ENCODE data around the gene AGRP.
"Not testable (repeated sequence)": the region's sequence is repeated elsewhere in the genome, so short reads cannot be mapped to it uniquely, and the experiment has no call there.

AGRP gene

DNA sequence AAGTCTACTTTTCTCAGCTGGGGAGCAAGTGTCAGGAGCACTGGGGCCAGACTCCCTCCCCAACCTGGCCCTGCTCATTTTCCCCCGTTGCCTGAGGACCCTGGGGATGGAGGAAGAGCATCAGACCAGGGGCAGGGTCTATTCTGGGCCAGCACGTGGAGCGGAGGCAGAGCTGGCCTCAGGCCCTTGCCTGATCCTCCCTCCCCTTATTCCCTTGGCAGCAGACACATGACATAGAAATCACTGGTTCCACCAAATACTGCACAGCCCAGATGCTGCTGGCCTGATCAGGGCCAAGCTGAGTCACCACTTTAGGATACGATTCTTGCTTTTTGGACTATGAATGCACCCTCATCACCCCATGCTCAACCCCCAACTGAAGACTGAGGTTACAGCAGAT is 15.8 kb upstream of the AGRP start:
- no peak for DNase-seq

- DNase-seq, result no peak
Measured at GRCh38 chr16:67490335-67491096, 7.2 kb upstream of the AGRP start.

- no peak for DNase-seq
Measured at GRCh38 chr16:67489401-67490083, 6.2 kb upstream of the AGRP start.

DNA sequence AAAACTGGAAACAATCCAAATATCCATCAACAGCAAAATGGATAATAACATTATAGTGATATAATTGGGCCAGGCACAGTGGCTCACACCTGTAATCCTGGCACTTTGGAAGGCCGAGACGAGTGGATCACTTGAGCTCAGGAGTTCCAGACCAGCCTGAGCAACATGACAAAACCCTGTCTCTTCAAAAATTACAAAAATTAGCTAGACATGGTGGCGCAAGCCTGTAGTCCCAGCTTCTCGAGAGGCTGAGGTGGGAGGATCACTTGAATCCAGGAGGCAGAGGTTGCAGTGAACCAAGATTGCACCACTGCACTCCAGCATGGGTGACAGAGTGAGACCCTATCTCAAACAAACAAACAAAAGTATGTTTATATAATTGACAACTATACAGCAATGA is 4.2 kb upstream of the AGRP start:
- DNase-seq, result not testable (repeated sequence)

- DNase-seq, result no peak
Measured at GRCh38 chr16:67486805-67487204, 3.5 kb upstream of the AGRP start.

GRCh38 chr16:67483731-67484525 is 581 bp upstream of the AGRP start:
- DNase-seq, result no peak

GRCh38 chr16:67482233-67482924 is 968 bp downstream of the AGRP start:
- no peak for DNase-seq

DNA sequence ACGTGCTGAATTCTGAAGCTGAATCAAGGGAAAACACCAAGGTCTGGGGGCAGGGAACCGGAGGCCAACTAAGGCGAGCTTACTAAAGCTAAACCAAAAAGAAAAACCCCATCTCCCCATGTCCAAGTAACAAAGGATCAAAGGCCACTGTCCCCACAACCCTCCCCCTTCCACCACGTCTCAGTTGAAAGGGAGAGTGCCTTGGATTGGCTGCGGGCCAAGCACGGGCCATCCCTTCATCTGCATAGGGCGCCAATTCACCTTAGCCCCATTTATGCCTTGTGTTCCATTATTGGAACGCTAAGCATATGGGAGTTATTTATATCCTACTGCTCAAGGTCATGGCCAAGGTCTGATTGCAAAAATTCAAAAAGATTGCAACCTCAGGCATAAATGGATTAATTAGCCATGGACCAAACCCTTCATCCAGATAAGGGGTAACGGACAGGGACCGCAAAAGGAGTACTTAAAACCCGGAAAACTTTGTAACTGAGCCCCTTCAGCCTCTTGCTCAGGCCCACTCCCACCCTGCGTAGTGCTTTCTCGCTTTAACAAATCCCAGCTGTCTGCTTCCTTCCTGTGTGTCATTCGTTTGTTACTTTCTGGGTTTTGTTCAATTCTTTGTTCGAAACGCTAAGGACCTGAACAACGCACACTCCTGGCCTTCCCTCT is 1.6 kb downstream of the AGRP start:
- DNase-seq, result no peak

DNA sequence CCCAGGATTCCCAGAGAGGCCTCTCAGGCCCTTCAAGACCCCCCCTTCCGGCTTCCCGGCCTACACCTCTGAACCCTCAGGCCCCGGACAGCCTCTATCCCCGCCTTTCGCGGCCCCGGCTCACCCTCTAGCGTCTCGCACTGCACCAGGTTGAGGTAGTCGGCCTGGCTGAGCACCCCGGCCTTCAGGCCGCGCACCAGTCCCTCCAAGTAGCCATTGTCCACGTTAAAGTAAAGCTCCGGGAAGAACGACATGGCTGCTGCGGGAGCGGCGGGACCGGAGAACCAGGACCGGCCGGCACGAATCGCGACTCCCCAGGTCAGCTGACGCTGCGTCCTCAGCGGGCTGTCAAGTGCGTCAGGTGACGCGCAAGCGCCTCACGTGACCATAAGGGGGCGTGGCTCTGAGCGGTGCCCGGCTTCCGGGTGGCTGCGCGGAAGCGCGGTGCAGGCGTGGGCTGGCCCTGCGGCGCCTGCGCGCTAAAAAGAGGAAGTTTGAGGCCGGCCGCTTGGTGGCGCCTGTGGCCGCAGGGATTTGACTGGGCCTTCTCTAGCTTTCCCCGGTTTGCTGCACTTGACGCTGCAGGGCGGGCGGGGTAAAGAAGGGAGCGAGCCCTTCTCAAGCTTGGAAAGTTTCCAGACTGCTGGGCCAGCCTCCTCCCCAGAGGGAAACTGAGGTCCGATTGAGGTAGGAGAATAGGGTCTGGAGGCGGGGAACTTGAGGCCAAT is 2.4 kb downstream of the AGRP start, which contains the start of gene ATP6V0D1:
ATP6V0D1 (minus strand) TSS at position 325 of the 728 bp plus-strand sequence; CDS start at position 254, 71 bp downstream.
- DNase-seq, result peak; percentile 90

GRCh38 chr16:67477960-67478554 is 5.3 kb downstream of the AGRP start:
- no peak for DNase-seq

GRCh38 chr16:67474551-67475455 is 8.5 kb downstream of the AGRP start:
- DNase-seq, result no peak

GRCh38 chr16:67471758-67472384 is 11.5 kb downstream of the AGRP start:
- no peak for DNase-seq

GRCh38 chr16:67470359-67470758 is 13.0 kb downstream of the AGRP start:
- DNase-seq, result no peak

GRCh38 chr16:67468731-67469130 is 14.6 kb downstream of the AGRP start:
- DNase-seq, result no peak

DNA sequence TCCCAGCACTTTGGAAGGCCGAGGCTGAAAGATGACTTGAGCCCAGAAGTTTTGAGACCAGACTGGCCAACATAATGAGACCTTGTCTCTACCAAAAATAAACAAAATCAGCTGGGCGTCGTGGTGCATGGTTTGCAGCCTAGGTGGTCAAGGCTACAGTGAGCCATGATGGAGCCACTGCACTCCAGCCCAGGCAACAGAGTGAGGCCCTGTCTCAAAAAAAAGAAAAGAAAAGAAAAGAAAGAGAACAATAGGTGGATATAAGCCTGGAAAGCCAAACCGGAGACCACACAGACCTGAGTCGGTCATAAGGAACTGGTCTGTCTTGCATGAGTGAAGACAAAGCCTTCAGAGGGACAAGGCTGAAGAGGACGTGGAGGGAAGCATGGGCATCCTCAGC is 16.8 kb downstream of the AGRP start:
- DNase-seq, result no peak

DNA sequence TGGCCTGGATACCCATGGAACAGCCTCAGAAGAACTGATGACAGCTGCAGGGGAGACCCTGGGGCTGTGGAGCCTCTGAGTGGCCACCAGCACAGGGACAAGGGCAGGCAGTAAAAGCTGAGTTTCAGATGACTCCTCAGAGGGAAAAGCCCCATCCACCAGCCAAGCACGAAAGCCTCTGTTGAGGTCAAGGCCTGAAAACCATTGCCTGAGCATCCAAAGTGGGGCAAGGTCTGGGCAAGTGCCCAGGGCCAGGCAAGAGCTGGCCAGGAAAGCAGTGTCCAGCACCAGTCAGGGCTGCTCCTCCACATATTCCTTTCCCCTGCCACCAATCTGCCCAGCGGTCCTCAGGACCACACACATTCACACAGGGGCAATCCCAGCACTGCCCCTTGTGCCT is 18.8 kb downstream of the AGRP start:
- DNase-seq, result no peak

GRCh38 chr16:67463691-67464090 is 19.7 kb downstream of the AGRP start:
- no peak for DNase-seq

DNA sequence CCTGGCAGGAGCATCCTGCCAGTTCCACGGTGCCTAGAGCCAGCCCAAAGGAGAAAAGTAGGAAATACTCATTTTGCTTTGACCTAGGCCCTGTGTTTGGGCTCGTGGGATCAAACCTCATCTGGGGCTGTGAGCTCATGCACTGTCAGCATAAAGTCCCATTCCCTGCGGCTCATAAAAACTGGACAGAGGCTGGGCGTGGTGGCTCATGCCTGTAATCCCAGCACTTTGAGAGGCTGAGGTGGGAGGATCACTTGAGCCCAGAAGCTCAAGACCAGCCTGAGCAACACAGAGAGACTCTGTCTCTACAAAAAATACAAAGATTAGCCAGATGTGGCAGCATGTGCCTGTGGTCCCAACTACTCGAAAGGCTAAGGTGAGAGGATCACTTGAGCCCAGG is 20.3 kb downstream of the AGRP start:
- no peak for DNase-seq

GRCh38 chr16:67462279-67462655 is 21.1 kb downstream of the AGRP start:
- DNase-seq, result no peak
